ENCODE data around the gene PRLR.

DNA sequence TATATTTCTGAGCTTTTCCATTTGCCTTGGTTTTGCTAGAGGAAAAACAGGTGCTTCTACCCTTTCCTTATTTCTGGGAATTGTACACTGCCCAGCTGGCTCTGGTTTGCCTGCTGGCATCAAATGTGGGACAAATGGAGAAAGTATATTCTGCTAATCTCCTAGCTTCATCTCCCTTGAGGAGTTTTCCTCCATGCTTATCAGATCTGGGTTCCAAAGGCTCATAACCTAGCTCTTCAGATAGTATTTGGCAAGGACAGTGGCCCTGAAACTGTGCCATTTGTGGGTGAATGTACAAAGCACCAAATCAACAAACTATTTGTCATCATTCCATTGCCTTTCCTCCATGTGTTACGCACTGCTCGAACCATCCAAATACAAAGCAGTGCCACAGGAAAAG, 16.2 kb downstream of the PRLR start:
- TF ChIP-seq, protein P1, sequence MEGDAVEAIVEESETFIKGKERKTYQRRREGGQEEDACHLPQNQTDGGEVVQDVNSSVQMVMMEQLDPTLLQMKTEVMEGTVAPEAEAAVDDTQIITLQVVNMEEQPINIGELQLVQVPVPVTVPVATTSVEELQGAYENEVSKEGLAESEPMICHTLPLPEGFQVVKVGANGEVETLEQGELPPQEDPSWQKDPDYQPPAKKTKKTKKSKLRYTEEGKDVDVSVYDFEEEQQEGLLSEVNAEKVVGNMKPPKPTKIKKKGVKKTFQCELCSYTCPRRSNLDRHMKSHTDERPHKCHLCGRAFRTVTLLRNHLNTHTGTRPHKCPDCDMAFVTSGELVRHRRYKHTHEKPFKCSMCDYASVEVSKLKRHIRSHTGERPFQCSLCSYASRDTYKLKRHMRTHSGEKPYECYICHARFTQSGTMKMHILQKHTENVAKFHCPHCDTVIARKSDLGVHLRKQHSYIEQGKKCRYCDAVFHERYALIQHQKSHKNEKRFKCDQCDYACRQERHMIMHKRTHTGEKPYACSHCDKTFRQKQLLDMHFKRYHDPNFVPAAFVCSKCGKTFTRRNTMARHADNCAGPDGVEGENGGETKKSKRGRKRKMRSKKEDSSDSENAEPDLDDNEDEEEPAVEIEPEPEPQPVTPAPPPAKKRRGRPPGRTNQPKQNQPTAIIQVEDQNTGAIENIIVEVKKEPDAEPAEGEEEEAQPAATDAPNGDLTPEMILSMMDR (IDR thresholded peaks at IDR 0.05): no peak
- TF ChIP-seq POLR2A (IDR thresholded peaks at IDR 0.05): no peak
